Liver (tissue), 9 donors: ENCODE measurements around the gene MCEMP1. TPM values are rescaled to one million over a fixed set of nuclear protein-coding genes. Genes with fewer than 3 reads are reported as not detected.
"Not testable (repeated sequence)": the region's sequence is repeated elsewhere in the genome, so short reads cannot be mapped to it uniquely, and the experiment has no call there.

Experiments used
- DNase-seq: peaks from one replicate; pipeline ENCODE4 v3.0.0-alpha.2; 2017; ENCODE audit warnings: low spot score
- H3K27ac ChIP-seq, 2 donors: one replicate each; pipeline ENCODE4 v1.7.0; 2013; ENCODE audit warnings: inconsistent platforms in 2 of 2, low read length in 2 of 2, control low read depth in 1 of 2, low read depth in 1 of 2, mild to moderate bottlenecking in 1 of 2
- H3K27me3 ChIP-seq, 4 donors: one replicate each; pipeline versions ENCODE4 v1.6.1 to v1.7.0; 2013; ENCODE audit warnings: low read length in 3 of 4, inconsistent platforms in 1 of 4, mild to moderate bottlenecking in 1 of 4, moderate library complexity in 1 of 4; ENCODE audit not compliant: control insufficient read depth in 4 of 4, insufficient read depth in 4 of 4
- H3K36me3 ChIP-seq, 4 donors: one replicate each; pipeline versions ENCODE4 v1.6.1 to v1.7.0; 2013; ENCODE audit warnings: low read length in 3 of 4, mild to moderate bottlenecking in 3 of 4, low read depth in 1 of 4, moderate library complexity in 1 of 4; ENCODE audit not compliant: control insufficient read depth in 4 of 4, insufficient read depth in 3 of 4
- H3K4me1 ChIP-seq, 4 donors: one replicate each; pipeline versions ENCODE4 v1.6.1 to v1.7.0; 2013; ENCODE audit warnings: low read length in 3 of 4, mild to moderate bottlenecking in 3 of 4, moderate library complexity in 1 of 4; ENCODE audit not compliant: control insufficient read depth in 4 of 4, insufficient read depth in 4 of 4
- H3K4me3 ChIP-seq, 3 donors: one replicate each; pipeline versions ENCODE4 v1.6.1 to v1.7.0; 2013; ENCODE audit warnings: low read length in 3 of 3, control low read depth in 1 of 3, low read depth in 1 of 3, mild to moderate bottlenecking in 1 of 3
- H3K9ac ChIP-seq, 2 donors: one replicate each; pipeline ENCODE4 v1.7.0; 2013; ENCODE audit warnings: low read length in 2 of 2, mild to moderate bottlenecking in 2 of 2, moderate library complexity in 2 of 2, control low read depth in 1 of 2, low read depth in 1 of 2
- H3K9me3 ChIP-seq, 4 donors: one replicate each; pipeline versions ENCODE4 v1.6.1 to v1.7.0; 2013; ENCODE audit warnings: low read length in 3 of 4; ENCODE audit not compliant: control insufficient read depth in 4 of 4
- ATF3 ChIP-seq: IDR thresholded peaks from 2 replicates; pipeline ENCODE4 v1.6.1; 2016; ENCODE audit warnings: antibody characterized with exemption
- FOXA2 ChIP-seq: IDR thresholded peaks from 2 replicates; pipeline ENCODE4 v1.6.1; 2016; ENCODE audit warnings: antibody characterized with exemption
- GABPA ChIP-seq, 2 donors: IDR thresholded peaks in 1 of 2; conservative IDR thresholded peaks in 1 of 2; 2 replicates each; pipeline ENCODE4 v1.6.1; 2016; ENCODE audit warnings: antibody characterized with exemption in 2 of 2, mild to moderate bottlenecking in 1 of 2, moderate library complexity in 1 of 2
- HNF4A ChIP-seq, 2 donors: conservative IDR thresholded peaks; 2 replicates each; pipeline ENCODE4 v1.6.1; 2016; ENCODE audit warnings: antibody characterized with exemption in 2 of 2, mild to moderate bottlenecking in 2 of 2
- REST ChIP-seq: IDR thresholded peaks from 2 replicates; pipeline ENCODE4 v1.6.1; 2016; ENCODE audit warnings: antibody characterized with exemption, mild to moderate bottlenecking
- ZBTB33 ChIP-seq: IDR thresholded peaks from 2 replicates; pipeline ENCODE4 v1.6.1; 2016; ENCODE audit warnings: antibody characterized with exemption
- WGBS: extraction: QIAGEN DNeasy Blood & Tissue Kit; methylation state at CpG from one replicate; pipeline ENCODE4 v1.1.7; 2013; 5-methylcytosine and 5-hydroxymethylcytosine counted together
- polyA plus RNA-seq, 2 donors: library from polyadenylated mRNA; stranded (reverse) in 1 of 2; unstranded in 1 of 2; fragments of 200-250 nt in 1 of 2; fragments of >200 nt in 1 of 2; fragmentation: Nextera tagmentation in 1 of 2; extraction: Ambion mirVana in 1 of 2; gene quantifications; one replicate each; pipeline versions ENCODE4 v1.2.1 to v1.2.3, GENCODE V29; 2013 to 2015
- total RNA-seq, 2 donors: library from RNA; depleted of rRNA; stranded (reverse); fragments of >200 nt; gene quantifications; one replicate each; pipeline ENCODE4 v1.2.3, GENCODE V29; 2014
- TF ChIP-seq, protein P1 (sequence below): fragments of 150-350 bp; IDR thresholded peaks from 2 replicates; pipeline ENCODE4 v1.5.1; 2017; ENCODE audit warnings: improper control_type of control experiment, low read depth, low read length; ENCODE audit not compliant: missing input control
- TF ChIP-seq, protein P2 (sequence below): IDR thresholded peaks from 2 replicates; pipeline ENCODE4 v1.6.1; 2016; ENCODE audit warnings: antibody characterized with exemption
- donor health status: healthy.
- donor health status: healthy.
- donor health status: healthy.
- donor health status: healthy.
- donor health status: healthy.

Gene MCEMP1
- total and polyA plus RNA-seq, 4 donors = 0.29 to 0.92 (median 0.48) TPM

DNA sequence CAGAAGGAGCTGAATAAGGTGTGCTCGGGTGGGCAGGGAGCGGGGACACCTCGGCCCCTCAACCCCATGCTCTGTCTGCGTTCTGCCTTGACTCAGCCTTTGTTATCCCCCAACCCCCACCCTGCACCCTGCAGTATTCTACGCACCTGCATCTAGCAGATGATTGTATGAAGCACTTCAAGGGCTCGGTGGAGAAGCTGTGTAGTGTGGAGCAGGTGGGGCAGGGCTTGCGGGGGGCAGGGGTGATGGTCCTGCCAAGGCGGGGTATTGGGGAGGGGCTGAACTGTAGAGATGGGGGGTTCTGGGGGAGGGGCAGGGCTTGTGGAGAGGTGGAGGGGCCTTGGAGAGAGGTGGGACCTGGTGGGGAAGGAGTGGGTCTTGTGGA lies 33.9 kb upstream of the MCEMP1 start:
- no peak overlapping the region for H3K4me3 ChIP-seq
- TF ChIP-seq GABPA (IDR thresholded peaks at IDR 0.05 in 1 of 2, conservative IDR thresholded peaks at IDR 0.05 in 1 of 2) = no peak
- DNase-seq = no peak
- peaks cover 0 to 5% (median under 1%) of the 10 kb centered on the region in 4 donors for H3K4me1 ChIP-seq
- no peak overlapping the region for H3K9ac ChIP-seq
- 96% methylated on average over 8 of the region's 8 CpGs for WGBS
- H3K36me3 ChIP-seq = peaks cover 0 to 3% (median 0%) of the 10 kb centered on the region in 4 donors
- H3K27me3 ChIP-seq = no peaks in the 10 kb centered on the region
- H3K27ac ChIP-seq = no peak overlapping the region
- H3K9me3 ChIP-seq = no peaks in the 10 kb centered on the region

- not testable (repeated sequence) for H3K27me3 ChIP-seq, H3K27ac ChIP-seq, H3K36me3 ChIP-seq, H3K9ac ChIP-seq, H3K4me3 ChIP-seq, H3K4me1 ChIP-seq, DNase-seq, H3K9me3 ChIP-seq
- 81% methylated on average over 10 of the region's 10 CpGs for WGBS
Observed at GRCh38 chr19:7643629-7644549, 33.0 kb upstream of the MCEMP1 start.

GRCh38 chr19:7644550-7644877 lies 32.4 kb upstream of the MCEMP1 start:
- 98% methylated on average over 20 of the region's 20 CpGs for WGBS
- H3K9ac ChIP-seq = no peak overlapping the region
- H3K4me1 ChIP-seq = peaks cover 0 to 5% (median 0%) of the 10 kb centered on the region in 4 donors
- H3K27ac ChIP-seq = no peak overlapping the region
- no peak for TF ChIP-seq GABPA (IDR thresholded peaks at IDR 0.05 in 1 of 2, conservative IDR thresholded peaks at IDR 0.05 in 1 of 2)
- no peak for TF ChIP-seq HNF4A (conservative IDR thresholded peaks at IDR 0.05)
- TF ChIP-seq ATF3 = no peak
- no peak for TF ChIP-seq FOXA2
- no peak for TF ChIP-seq REST
- no peak for TF ChIP-seq ZBTB33
- TF ChIP-seq, protein P1, sequence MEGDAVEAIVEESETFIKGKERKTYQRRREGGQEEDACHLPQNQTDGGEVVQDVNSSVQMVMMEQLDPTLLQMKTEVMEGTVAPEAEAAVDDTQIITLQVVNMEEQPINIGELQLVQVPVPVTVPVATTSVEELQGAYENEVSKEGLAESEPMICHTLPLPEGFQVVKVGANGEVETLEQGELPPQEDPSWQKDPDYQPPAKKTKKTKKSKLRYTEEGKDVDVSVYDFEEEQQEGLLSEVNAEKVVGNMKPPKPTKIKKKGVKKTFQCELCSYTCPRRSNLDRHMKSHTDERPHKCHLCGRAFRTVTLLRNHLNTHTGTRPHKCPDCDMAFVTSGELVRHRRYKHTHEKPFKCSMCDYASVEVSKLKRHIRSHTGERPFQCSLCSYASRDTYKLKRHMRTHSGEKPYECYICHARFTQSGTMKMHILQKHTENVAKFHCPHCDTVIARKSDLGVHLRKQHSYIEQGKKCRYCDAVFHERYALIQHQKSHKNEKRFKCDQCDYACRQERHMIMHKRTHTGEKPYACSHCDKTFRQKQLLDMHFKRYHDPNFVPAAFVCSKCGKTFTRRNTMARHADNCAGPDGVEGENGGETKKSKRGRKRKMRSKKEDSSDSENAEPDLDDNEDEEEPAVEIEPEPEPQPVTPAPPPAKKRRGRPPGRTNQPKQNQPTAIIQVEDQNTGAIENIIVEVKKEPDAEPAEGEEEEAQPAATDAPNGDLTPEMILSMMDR = no peak
- TF ChIP-seq, protein P2, sequence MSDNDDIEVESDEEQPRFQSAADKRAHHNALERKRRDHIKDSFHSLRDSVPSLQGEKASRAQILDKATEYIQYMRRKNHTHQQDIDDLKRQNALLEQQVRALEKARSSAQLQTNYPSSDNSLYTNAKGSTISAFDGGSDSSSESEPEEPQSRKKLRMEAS = no peak
- peaks cover 0 to 3% (median 0%) of the 10 kb centered on the region in 4 donors for H3K36me3 ChIP-seq
- no peaks in the 10 kb centered on the region for H3K9me3 ChIP-seq
- no peak overlapping the region for H3K4me3 ChIP-seq
- no peaks in the 10 kb centered on the region for H3K27me3 ChIP-seq
- DNase-seq = no peak
